Vagina (tissue), 2 donors: ENCODE results near the gene ELN.

Experiments
- CTCF ChIP-seq, 3 experiments: fragments of 450-650 bp in 2 of 3; fragments of 200-600 bp in 1 of 3; sonication (generic) in 1 of 3; IDR thresholded peaks; one replicate each; pipeline ENCODE4 v1.5.1; 2017 to 2019; ENCODE audit warnings: antibody characterized with exemption in 3 of 3, mild to moderate bottlenecking in 2 of 3, moderate library complexity in 2 of 3
- POLR2A ChIP-seq, 2 donors: fragments of 450-650 bp; IDR thresholded peaks; one replicate each; pipeline ENCODE4 v1.6.1; 2017; ENCODE audit warnings: antibody characterized with exemption in 2 of 2, mild to moderate bottlenecking in 2 of 2, moderate library complexity in 2 of 2
- POLR2AphosphoS5 ChIP-seq, 2 donors: sonication (generic); formaldehyde crosslinking; IDR thresholded peaks; one replicate each; pipeline ENCODE4 v1.9.0; 2017; ENCODE audit warnings: antibody characterized with exemption in 2 of 2, mild to moderate bottlenecking in 2 of 2, low read depth in 1 of 2; ENCODE audit not compliant: insufficient read depth in 1 of 2

- TF ChIP-seq POLR2AphosphoS5 (IDR thresholded peaks at IDR 0.05; ENCODE audit: insufficient read depth in 1 of 2, low read depth in 1 of 2) (no peak), CTCF (IDR thresholded peaks at IDR 0.05) (no peak), POLR2A (IDR thresholded peaks at IDR 0.05) (no peak)
Observed at GRCh38 chr7:74092321-74092963, 64.5 kb downstream of the ELN start.
